ENCODE results near the gene CEP97. TPM values are rescaled to one million over a fixed set of nuclear protein-coding genes. Genes with fewer than 3 reads are reported as not detected.
"Not testable (repeated sequence)": the region's sequence is repeated elsewhere in the genome, so short reads cannot be mapped to it uniquely, and the experiment has no call there.

The CEP97 gene
- total RNA-seq, 4 donors from 2014 or later, result 1.1 to 22.1 (median 6.1) TPM

DNA sequence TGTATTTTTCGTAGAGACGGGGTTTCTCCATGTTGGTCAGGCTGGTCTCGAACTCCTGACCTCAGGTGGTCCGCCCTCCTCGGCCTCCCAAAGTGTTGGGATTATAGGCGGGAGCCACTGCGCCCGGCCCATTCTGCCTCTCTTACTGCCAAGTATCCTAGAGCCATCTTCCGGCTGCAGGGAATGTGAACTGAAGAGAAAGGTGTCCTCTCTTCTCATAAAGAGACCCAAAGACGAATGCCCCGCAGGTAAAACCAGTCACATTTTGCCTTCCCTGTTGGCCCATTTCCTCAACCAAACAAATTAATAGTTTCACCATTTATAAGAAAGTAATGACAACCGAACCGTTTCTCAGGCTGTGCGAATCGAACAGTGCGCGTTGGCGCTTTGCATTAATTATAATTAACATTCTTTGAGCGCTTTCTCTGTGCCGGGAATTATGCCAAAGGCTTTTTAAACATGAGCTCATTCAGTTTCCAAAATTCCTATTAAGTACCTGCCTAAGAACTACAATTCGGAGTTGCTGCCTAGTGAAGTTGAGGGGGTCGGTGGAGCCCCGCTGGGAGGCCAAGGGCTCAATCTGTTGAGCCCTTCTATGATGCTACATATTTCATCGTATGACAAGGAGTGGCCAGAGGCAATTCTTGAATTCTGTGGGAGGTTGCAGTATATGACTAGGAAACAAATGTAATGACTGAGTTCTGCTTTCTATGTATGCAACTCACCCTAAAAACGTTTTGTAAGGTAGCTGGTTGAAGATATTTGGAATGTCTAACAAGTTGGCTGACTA, 37.1 kb upstream of the CEP97 start:
- in situ Hi-C loops (cut with MboI; ENCODE audit: low pct_ligation_motif_present in 1 of 4, low pct_unique_long_range_greater_than_20kb in 1 of 4, low sequenced_read_pairs in 3 of 4) (loop anchor here in 1 of 4 donors (10.0 kb wide), 1 partner anchor 123 kb away; the partner anchor contains the start of gene TRMT10C), intact Hi-C loops (cut with DNase I; ENCODE audit: low total_unique reads) (no loop called here)
- H3K27me3 ChIP-seq, result no peaks in the 10 kb centered on the region
- H3K27ac ChIP-seq, result peak overlapping the region; percentile 89 to 92 (median 90)
- no peak for TF ChIP-seq CTCF (IDR thresholded peaks at IDR 0.05)
- no peak for TF ChIP-seq EP300 (IDR thresholded peaks at IDR 0.05; ENCODE audit: low read depth)
- WGBS, 2 donors (ENCODE audit: low coverage in 1 of 2), result 57 to 80% methylated on average over 1 to 25 of the region's 25 CpGs
- peaks cover 0 to 14% (median 5%) of the 10 kb centered on the region in 4 donors for H3K36me3 ChIP-seq
- no peaks in the 10 kb centered on the region for H3K9me3 ChIP-seq
- peak overlapping the region; percentile 20 to 88 (median 54) for H3K4me3 ChIP-seq
- no peak for DNase-seq
- peaks cover 12 to 32% (median 29%) of the 10 kb centered on the region in 4 donors for H3K4me1 ChIP-seq

- H3K36me3 ChIP-seq, result peaks cover 0 to under 1% (median 0%) of the 10 kb centered on the region in 4 donors
- no peak for TF ChIP-seq POLR2A (IDR thresholded peaks at IDR 0.05)
- TF ChIP-seq POLR2AphosphoS5 (IDR thresholded peaks at IDR 0.05), result no peak
- TF ChIP-seq EP300 (IDR thresholded peaks at IDR 0.05; ENCODE audit: low read depth), result no peak
- no peak for TF ChIP-seq CTCF (IDR thresholded peaks at IDR 0.05)
- in situ Hi-C loops (cut with MboI; ENCODE audit: low pct_ligation_motif_present in 1 of 4, low pct_unique_long_range_greater_than_20kb in 1 of 4, low sequenced_read_pairs in 3 of 4), result loop anchor here in 1 of 4 donors (10.0 kb wide), 1 partner anchor 124 kb away; the partner anchor contains the start of gene TRMT10C
- no peaks in the 10 kb centered on the region for H3K27me3 ChIP-seq
- WGBS, 2 donors (ENCODE audit: low coverage in 1 of 2), result 83 to 89% methylated on average over 2 of the region's 2 CpGs
- H3K27ac ChIP-seq, result no peak overlapping the region
- no peak for DNase-seq
- intact Hi-C loops (cut with DNase I; ENCODE audit: low total_unique reads), result no loop called here
- no peak overlapping the region for H3K4me3 ChIP-seq
- no peaks in the 10 kb centered on the region for H3K9me3 ChIP-seq
- H3K4me1 ChIP-seq, result peaks cover 7 to 21% (median 18%) of the 10 kb centered on the region in 4 donors
Observed at GRCh38 chr3:101689286-101689685, 35.1 kb upstream of the CEP97 start.

- TF ChIP-seq POLR2AphosphoS5 (IDR thresholded peaks at IDR 0.05) (no peak), EP300 (IDR thresholded peaks at IDR 0.05; ENCODE audit: low read depth) (no peak), CTCF (IDR thresholded peaks at IDR 0.05) (no peak), POLR2A (IDR thresholded peaks at IDR 0.05) (no peak)
- Histone ChIP-seq H3K9me3 (no peaks in the 10 kb centered on the region), H3K36me3 (no peaks in the 10 kb centered on the region), H3K4me1 (peaks cover 0 to 11% (median 6%) of the 10 kb centered on the region in 4 donors), H3K4me3 (no peak overlapping the region), H3K27ac (no peak overlapping the region), H3K27me3 (no peaks in the 10 kb centered on the region)
- no peak for DNase-seq
- intact Hi-C loops (cut with DNase I; ENCODE audit: low total_unique reads), result no loop called here
- in situ Hi-C loops (cut with MboI; ENCODE audit: low pct_ligation_motif_present in 1 of 4, low pct_unique_long_range_greater_than_20kb in 1 of 4, low sequenced_read_pairs in 3 of 4), result no loop called here
Observed at GRCh38 chr3:101690972-101691371, 33.4 kb upstream of the CEP97 start.

- H3K27ac ChIP-seq; intact Hi-C loops (cut with DNase I; ENCODE audit: low total_unique reads); H3K36me3 ChIP-seq; H3K4me3 ChIP-seq; in situ Hi-C loops (cut with MboI; ENCODE audit: low pct_ligation_motif_present in 1 of 4, low pct_unique_long_range_greater_than_20kb in 1 of 4, low sequenced_read_pairs in 3 of 4); DNase-seq; H3K27me3 ChIP-seq; H3K9me3 ChIP-seq: not testable (repeated sequence)
- H3K4me1 ChIP-seq, result peaks cover 0 to 13% (median 5%) of the 10 kb centered on the region in 4 donors
- WGBS, 2 donors (ENCODE audit: low coverage in 1 of 2), result 80% methylated on average over 4 to 9 of the region's 15 CpGs
Observed at GRCh38 chr3:101691685-101692671, 32.4 kb upstream of the CEP97 start.
